ENCODE results near the gene COLEC12. TPM values are rescaled to one million over a fixed set of nuclear protein-coding genes. Genes with fewer than 3 reads are reported as not detected.

Gene COLEC12
- total RNA-seq (57.5 and 61.1 TPM in 2 replicates), polyA plus RNA-seq (69.0 and 78.7 TPM in 2 replicates)

GRCh38 chr18:500632-501405 is at the start of gene COLEC12:
Gene COLEC12 (minus strand): TSS chr18:500701. CDS start chr18:500514, 187 bp downstream.
- H3K36me3 ChIP-seq: no peaks in the 10 kb centered on the region
- H3K9me3 ChIP-seq (ENCODE audit: low read depth): no peaks in the 10 kb centered on the region
- DNase-seq (ENCODE audit: low read depth in 1 of 2, low spot score in 1 of 2): peak; percentile 61 to 81
- H3K27me3 ChIP-seq: no peaks in the 10 kb centered on the region
- H3K4me1 ChIP-seq (ENCODE audit: low read depth): no peaks in the 10 kb centered on the region
- TF ChIP-seq CTCF (IDR thresholded peaks at IDR 0.05; ENCODE audit: low read depth, low read length): no peak
- H3K27ac ChIP-seq: peak within 1 kb of the TSS; percentile 17
- H3K4me3 ChIP-seq: peak within 1 kb of the TSS; percentile 97

- DNase-seq (ENCODE audit: low read depth in 1 of 2, low spot score in 1 of 2): no peak
- TF ChIP-seq CTCF (IDR thresholded peaks at IDR 0.05; ENCODE audit: low read depth, low read length): no peak
- no peaks in the 10 kb centered on the region for H3K36me3 ChIP-seq
- H3K27me3 ChIP-seq: no peaks in the 10 kb centered on the region
- no peaks in the 10 kb centered on the region for H3K4me1 ChIP-seq (ENCODE audit: low read depth)
- no peak overlapping the region for H3K27ac ChIP-seq
- H3K9me3 ChIP-seq (ENCODE audit: low read depth): no peaks in the 10 kb centered on the region
- no peak overlapping the region for H3K4me3 ChIP-seq
Observed at GRCh38 chr18:549967-550366, 49.5 kb upstream of the COLEC12 start.

- no peaks in the 10 kb centered on the region for H3K9me3 ChIP-seq (ENCODE audit: low read depth)
- no peaks in the 10 kb centered on the region for H3K4me1 ChIP-seq (ENCODE audit: low read depth)
- no peaks in the 10 kb centered on the region for H3K27me3 ChIP-seq
- TF ChIP-seq CTCF (IDR thresholded peaks at IDR 0.05; ENCODE audit: low read depth, low read length): no peak
- H3K27ac ChIP-seq: no peak overlapping the region
- no peak overlapping the region for H3K4me3 ChIP-seq
- no peak for DNase-seq (ENCODE audit: low read depth in 1 of 2, low spot score in 1 of 2)
- no peaks in the 10 kb centered on the region for H3K36me3 ChIP-seq
Observed at GRCh38 chr18:543447-544078, 43.1 kb upstream of the COLEC12 start.

- H3K27ac ChIP-seq: no peak overlapping the region
- H3K27me3 ChIP-seq: no peaks in the 10 kb centered on the region
- no peak overlapping the region for H3K4me3 ChIP-seq
- no peaks in the 10 kb centered on the region for H3K36me3 ChIP-seq
- no peaks in the 10 kb centered on the region for H3K9me3 ChIP-seq (ENCODE audit: low read depth)
- no peak for DNase-seq (ENCODE audit: low read depth in 1 of 2, low spot score in 1 of 2)
- H3K4me1 ChIP-seq (ENCODE audit: low read depth): no peaks in the 10 kb centered on the region
- TF ChIP-seq CTCF (IDR thresholded peaks at IDR 0.05; ENCODE audit: low read depth, low read length): no peak
Observed at GRCh38 chr18:533995-534601, 33.6 kb upstream of the COLEC12 start.

- DNase-seq (ENCODE audit: low read depth in 1 of 2, low spot score in 1 of 2): no peak
- Histone ChIP-seq H3K4me1 (ENCODE audit: low read depth) (peaks cover 6% of the 10 kb centered on the region), H3K27ac (no peak overlapping the region), H3K36me3 (no peaks in the 10 kb centered on the region), H3K9me3 (ENCODE audit: low read depth) (no peaks in the 10 kb centered on the region), H3K4me3 (no peak overlapping the region), H3K27me3 (no peaks in the 10 kb centered on the region)
- TF ChIP-seq CTCF (IDR thresholded peaks at IDR 0.05; ENCODE audit: low read depth, low read length): no peak
Observed at GRCh38 chr18:532632-533031, 32.1 kb upstream of the COLEC12 start.
